Measurements from ENCODE around the gene EPSTI1. TPM values are rescaled to one million over a fixed set of nuclear protein-coding genes. Genes with fewer than 3 reads are reported as not detected.

EPSTI1 gene
- total and polyA plus RNA-seq, 2 donors = 7.7 to 9.6 TPM

- Histone ChIP-seq H3K4me1 (ENCODE audit: insufficient read depth) (no peaks in the 10 kb centered on the region), H3K4me3 (ENCODE audit: low read depth, low read length) (no peak overlapping the region), H3K36me3 (ENCODE audit: insufficient read depth) (no peaks in the 10 kb centered on the region), H3K27ac (ENCODE audit: low read depth) (no peak overlapping the region)
- no peak for DNase-seq (ENCODE audit: extremely low spot score)
- WGBS = 89% methylated on average over 3 of the region's 3 CpGs
Measured at GRCh38 chr13:42929886-42930535, 62.0 kb downstream of the EPSTI1 start.

DNA sequence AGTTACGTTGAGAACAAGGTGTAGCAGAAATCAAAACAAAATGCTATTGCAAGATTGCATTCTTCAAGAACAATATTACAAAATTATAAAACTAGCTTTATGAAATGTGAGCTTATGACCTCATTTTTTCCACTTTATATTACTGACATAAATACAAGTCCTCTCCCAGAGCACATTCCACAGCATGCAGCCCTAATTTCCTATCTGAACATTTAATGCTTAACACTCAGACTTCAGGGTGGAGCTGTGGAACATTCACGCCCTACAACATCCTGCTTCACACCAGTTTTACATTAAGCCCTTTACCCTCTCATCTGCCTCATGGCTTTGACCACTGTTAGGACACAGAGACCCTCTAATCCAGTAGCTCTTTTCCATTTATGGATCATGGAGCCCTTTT, 65.5 kb downstream of the EPSTI1 start:
- no peaks in the 10 kb centered on the region for H3K36me3 ChIP-seq (ENCODE audit: insufficient read depth)

DNA sequence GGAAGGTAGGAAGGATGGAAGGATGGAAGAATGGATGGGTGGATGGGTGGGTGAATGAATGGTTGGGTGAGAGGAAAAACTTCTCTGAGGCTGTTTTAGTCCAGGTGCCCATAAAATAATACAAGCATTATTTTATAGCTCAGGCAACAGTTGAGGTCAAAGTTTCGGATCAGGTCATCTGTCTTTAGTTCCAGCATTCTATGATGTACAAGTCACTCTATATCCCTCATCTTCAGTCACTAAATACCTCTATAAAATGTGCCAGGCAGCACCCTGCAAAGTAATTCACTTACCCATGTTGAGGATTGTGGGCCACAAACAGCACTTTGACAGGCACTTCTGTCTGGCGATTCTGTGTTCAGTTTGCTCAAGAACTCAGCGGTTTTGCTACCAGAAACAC, 66.0 kb downstream of the EPSTI1 start:
- DNase-seq (ENCODE audit: extremely low spot score) = no peak
- H3K4me3 ChIP-seq (ENCODE audit: low read depth, low read length) = no peak overlapping the region
- WGBS = 90% methylated on average over 3 of the region's 3 CpGs
- no peaks in the 10 kb centered on the region for H3K4me1 ChIP-seq (ENCODE audit: insufficient read depth)
- no peaks in the 10 kb centered on the region for H3K36me3 ChIP-seq (ENCODE audit: insufficient read depth)
- no peak overlapping the region for H3K27ac ChIP-seq (ENCODE audit: low read depth)

More for the DNA sequence above, 65.5 kb downstream of the EPSTI1 start:
- no peaks in the 10 kb centered on the region for H3K4me1 ChIP-seq (ENCODE audit: insufficient read depth)
- DNase-seq (ENCODE audit: extremely low spot score) = no peak
- WGBS = 88% methylated on average over 2 of the region's 2 CpGs
- H3K4me3 ChIP-seq (ENCODE audit: low read depth, low read length) = no peak overlapping the region
- no peak overlapping the region for H3K27ac ChIP-seq (ENCODE audit: low read depth)

DNA sequence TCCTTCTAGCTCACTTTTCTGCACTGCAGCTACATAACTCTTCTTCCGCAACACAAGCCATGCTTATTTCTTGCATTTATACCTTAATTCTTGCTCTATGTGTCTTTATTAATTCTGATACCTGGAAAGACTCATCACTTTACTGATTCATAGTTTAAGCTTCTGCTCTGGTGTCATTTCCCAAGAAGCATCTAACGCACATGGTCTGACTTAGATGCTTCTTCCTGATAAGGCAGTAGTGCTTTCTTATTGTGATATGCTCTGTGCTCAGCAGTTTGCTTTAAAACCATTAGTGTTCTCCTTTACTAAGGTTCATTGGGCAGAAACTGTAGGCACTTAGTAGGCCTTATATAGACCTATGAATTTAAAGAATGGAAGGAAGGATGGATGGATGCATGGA, 66.4 kb downstream of the EPSTI1 start:
- Histone ChIP-seq H3K4me3 (ENCODE audit: low read depth, low read length) (no peak overlapping the region), H3K4me1 (ENCODE audit: insufficient read depth) (no peaks in the 10 kb centered on the region), H3K36me3 (ENCODE audit: insufficient read depth) (no peaks in the 10 kb centered on the region), H3K27ac (ENCODE audit: low read depth) (no peak overlapping the region)
- no peak for DNase-seq (ENCODE audit: extremely low spot score)
- WGBS = 93% methylated on average over 2 of the region's 2 CpGs

DNA sequence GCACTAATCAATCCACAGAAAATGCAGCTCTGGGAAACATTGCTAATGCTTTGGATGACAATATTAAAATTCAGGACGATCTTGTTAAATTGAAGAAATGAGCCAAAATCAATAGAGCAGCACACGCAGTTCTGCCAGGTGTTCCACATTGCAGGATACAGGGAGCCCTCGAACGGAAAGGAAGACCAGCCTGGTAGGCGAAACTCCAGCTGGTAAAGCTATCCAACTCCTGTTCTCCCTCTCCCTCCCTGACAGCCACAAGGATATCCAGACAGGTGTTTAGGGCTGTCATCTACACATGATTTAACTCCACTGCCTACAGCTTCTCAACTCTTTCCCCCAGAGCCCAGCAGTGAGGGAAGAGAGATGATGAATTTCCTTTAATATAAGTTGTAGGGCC, 67.7 kb downstream of the EPSTI1 start:
- H3K4me1 ChIP-seq (ENCODE audit: insufficient read depth) = no peaks in the 10 kb centered on the region
- H3K4me3 ChIP-seq (ENCODE audit: low read depth, low read length) = no peak overlapping the region
- DNase-seq (ENCODE audit: extremely low spot score) = no peak
- no peak overlapping the region for H3K27ac ChIP-seq (ENCODE audit: low read depth)
- 92% methylated on average over 5 of the region's 5 CpGs for WGBS
- no peaks in the 10 kb centered on the region for H3K36me3 ChIP-seq (ENCODE audit: insufficient read depth)

GRCh38 chr13:42907745-42908144, 84.3 kb downstream of the EPSTI1 start:
- no peak for DNase-seq (ENCODE audit: extremely low spot score)
- Histone ChIP-seq H3K4me3 (ENCODE audit: low read depth, low read length) (no peak overlapping the region), H3K4me1 (ENCODE audit: insufficient read depth) (no peaks in the 10 kb centered on the region), H3K27ac (ENCODE audit: low read depth) (no peak overlapping the region), H3K36me3 (ENCODE audit: insufficient read depth) (no peaks in the 10 kb centered on the region)
- 93% methylated on average over 4 of the region's 4 CpGs for WGBS

- Histone ChIP-seq H3K36me3 (ENCODE audit: insufficient read depth) (no peaks in the 10 kb centered on the region), H3K4me3 (ENCODE audit: low read depth, low read length) (no peak overlapping the region), H3K4me1 (ENCODE audit: insufficient read depth) (no peaks in the 10 kb centered on the region), H3K27ac (ENCODE audit: low read depth) (no peak overlapping the region)
- WGBS = 89% methylated on average over 4 of the region's 4 CpGs
- no peak for DNase-seq (ENCODE audit: extremely low spot score)
Measured at GRCh38 chr13:42906257-42906656, 85.8 kb downstream of the EPSTI1 start.

DNA sequence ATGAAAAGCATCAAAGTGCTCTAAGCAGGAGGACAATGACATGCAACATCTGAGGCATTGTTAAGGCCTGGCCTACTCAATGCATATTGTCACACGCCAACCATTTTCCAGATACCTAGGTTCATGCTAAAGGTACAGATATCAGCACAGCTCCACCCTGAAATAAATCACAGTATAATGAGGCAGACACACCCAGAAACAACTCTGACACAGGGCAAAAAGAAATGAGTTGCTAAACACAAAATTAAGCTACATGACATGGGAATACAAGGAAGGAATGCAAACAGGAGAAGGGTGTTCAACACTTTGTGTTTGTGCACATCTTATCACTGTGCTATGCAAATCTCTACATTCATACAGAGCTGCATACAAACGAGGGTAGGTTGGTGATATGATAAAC, 86.5 kb downstream of the EPSTI1 start:
- Histone ChIP-seq H3K4me1 (ENCODE audit: insufficient read depth) (no peaks in the 10 kb centered on the region), H3K4me3 (ENCODE audit: low read depth, low read length) (no peak overlapping the region), H3K36me3 (ENCODE audit: insufficient read depth) (no peaks in the 10 kb centered on the region), H3K27ac (ENCODE audit: low read depth) (no peak overlapping the region)
- 77% methylated on average over 2 of the region's 2 CpGs for WGBS
- no peak for DNase-seq (ENCODE audit: extremely low spot score)

DNA sequence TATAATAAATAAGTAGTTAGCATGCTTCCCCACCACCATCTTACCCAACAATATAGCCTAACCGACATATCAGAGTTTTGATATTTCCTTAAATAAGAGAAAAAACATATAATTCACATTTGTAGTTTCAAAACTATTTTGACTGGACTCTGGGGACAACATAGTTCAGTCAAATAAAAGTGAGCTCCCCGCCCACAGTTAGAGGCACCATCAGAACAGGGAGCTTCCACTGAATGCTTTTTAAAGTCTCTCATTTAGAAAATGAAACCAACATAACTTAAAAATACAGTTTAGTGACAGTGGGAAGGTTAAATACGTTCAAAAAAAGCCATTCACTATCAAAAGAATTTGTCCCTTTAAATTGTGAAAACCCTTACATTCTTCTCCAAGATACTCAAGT, 92.8 kb downstream of the EPSTI1 start:
- DNase-seq (ENCODE audit: extremely low spot score) = no peak
- Histone ChIP-seq H3K36me3 (ENCODE audit: insufficient read depth) (no peaks in the 10 kb centered on the region), H3K27ac (ENCODE audit: low read depth) (no peak overlapping the region), H3K4me1 (ENCODE audit: insufficient read depth) (no peaks in the 10 kb centered on the region), H3K4me3 (ENCODE audit: low read depth, low read length) (no peak overlapping the region)
- 86% methylated on average over 3 of the region's 3 CpGs for WGBS

DNA sequence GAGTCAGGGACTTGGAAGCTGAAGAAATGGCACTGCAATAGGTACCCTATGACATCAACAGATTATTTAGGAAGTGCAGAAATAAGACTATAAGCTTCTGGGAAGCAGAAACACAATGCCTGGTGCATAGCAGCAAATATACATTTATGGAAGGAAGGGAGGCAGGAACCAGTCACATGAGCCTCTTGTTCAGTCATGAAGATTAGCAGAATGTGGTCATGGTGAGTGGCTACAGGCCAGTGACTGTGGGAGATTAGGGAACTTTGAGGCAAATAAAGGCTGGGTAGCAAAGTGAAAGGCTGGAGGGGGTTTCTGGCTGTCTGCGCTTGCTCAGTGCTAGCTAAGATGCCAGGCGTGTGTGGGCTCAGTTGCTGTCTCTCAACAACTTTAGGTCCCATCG, 96.3 kb downstream of the EPSTI1 start:
- DNase-seq (ENCODE audit: extremely low spot score) = no peak
- no peak overlapping the region for H3K4me3 ChIP-seq (ENCODE audit: low read depth, low read length)
- H3K36me3 ChIP-seq (ENCODE audit: insufficient read depth) = no peaks in the 10 kb centered on the region
- no peaks in the 10 kb centered on the region for H3K4me1 ChIP-seq (ENCODE audit: insufficient read depth)
- no peak overlapping the region for H3K27ac ChIP-seq (ENCODE audit: low read depth)
- WGBS = 98% methylated on average over 3 of the region's 3 CpGs

- WGBS = 14% methylated on average over 4 of the region's 4 CpGs
- Histone ChIP-seq H3K4me1 (ENCODE audit: insufficient read depth) (no peaks in the 10 kb centered on the region), H3K27ac (ENCODE audit: low read depth) (no peak overlapping the region), H3K4me3 (ENCODE audit: low read depth, low read length) (no peak overlapping the region), H3K36me3 (ENCODE audit: insufficient read depth) (no peaks in the 10 kb centered on the region)
- peak; percentile 62 for DNase-seq (ENCODE audit: extremely low spot score)
Measured at GRCh38 chr13:42894765-42895243, 97.2 kb downstream of the EPSTI1 start.

DNA sequence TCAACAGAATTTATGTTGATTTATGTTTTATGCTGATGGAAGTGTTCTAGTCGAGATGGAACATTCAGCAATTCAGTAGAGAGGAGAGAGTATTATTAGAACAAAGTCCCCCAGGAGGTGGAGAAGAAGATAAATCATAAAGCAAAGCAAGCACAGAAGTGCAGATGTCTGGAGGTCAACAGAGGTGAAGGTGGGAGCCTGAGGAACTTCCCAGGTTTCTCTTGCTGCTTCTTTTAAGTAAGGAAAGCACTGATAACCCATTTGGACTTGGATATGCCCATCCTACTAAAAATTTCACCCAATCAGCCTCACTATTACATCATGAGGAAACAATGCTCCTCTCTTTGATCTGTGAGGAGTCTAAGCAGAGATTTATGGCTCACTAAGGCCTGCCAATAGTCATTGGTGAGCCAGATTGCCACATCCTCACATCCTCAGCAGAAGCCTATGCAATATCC, 98.8 kb downstream of the EPSTI1 start:
- Histone ChIP-seq H3K4me3 (ENCODE audit: low read depth, low read length) (no peak overlapping the region), H3K27ac (ENCODE audit: low read depth) (no peak overlapping the region), H3K36me3 (ENCODE audit: insufficient read depth) (no peaks in the 10 kb centered on the region), H3K4me1 (ENCODE audit: insufficient read depth) (no peaks in the 10 kb centered on the region)
- no peak for DNase-seq (ENCODE audit: extremely low spot score)
- WGBS = 25% methylated on average over 1 of the region's 1 CpG

DNA sequence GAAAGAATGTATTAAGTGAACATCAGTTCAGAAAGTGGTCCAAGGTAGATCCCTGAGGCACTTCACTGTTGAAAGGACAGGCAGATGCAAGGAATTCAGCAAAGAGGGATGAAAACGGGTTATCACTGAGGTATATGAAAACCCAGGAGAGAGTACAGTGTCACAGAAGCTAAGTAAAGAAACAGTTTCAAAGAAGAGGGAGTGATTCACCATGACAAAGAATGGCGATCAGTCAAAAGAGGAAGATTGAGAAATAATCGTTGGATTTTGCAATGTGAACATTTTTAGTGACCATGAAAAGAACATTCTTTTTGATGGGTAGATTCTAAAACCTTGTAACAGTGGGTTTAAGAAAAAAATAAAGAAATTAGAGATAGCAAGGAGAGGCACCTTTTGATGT, 99.3 kb downstream of the EPSTI1 start:
- no peaks in the 10 kb centered on the region for H3K36me3 ChIP-seq (ENCODE audit: insufficient read depth)
- H3K27ac ChIP-seq (ENCODE audit: low read depth) = no peak overlapping the region
- no peak for DNase-seq (ENCODE audit: extremely low spot score)
- H3K4me3 ChIP-seq (ENCODE audit: low read depth, low read length) = no peak overlapping the region
- 90% methylated on average over 3 of the region's 3 CpGs for WGBS
- H3K4me1 ChIP-seq (ENCODE audit: insufficient read depth) = no peaks in the 10 kb centered on the region

DNA sequence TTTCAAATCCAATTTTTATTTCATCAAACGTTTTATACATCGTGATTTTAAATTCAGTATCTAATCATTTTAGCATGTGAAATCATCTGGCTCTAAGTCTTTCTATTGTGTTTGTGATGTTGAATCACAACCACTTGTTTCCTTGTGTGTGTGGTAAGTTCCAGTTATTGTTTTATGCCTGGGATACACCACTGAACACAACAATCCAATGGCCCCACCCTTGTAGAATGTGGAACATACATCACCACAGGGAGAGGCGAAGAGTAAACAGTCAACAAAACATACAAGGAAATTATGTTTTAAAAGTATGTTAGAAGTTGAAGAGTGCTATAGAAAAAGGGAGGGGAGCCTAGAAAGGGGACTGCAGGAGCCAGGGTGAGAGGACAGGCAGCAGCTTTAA, 100.5 kb downstream of the EPSTI1 start:
- H3K36me3 ChIP-seq (ENCODE audit: insufficient read depth) = no peaks in the 10 kb centered on the region
- no peaks in the 10 kb centered on the region for H3K4me1 ChIP-seq (ENCODE audit: insufficient read depth)
- WGBS = 90% methylated on average over 3 of the region's 3 CpGs
- DNase-seq (ENCODE audit: extremely low spot score) = no peak
- H3K27ac ChIP-seq (ENCODE audit: low read depth) = no peak overlapping the region
- no peak overlapping the region for H3K4me3 ChIP-seq (ENCODE audit: low read depth, low read length)

GRCh38 chr13:42885325-42885724, 106.7 kb downstream of the EPSTI1 start:
- Histone ChIP-seq H3K4me1 (ENCODE audit: insufficient read depth) (no peaks in the 10 kb centered on the region), H3K36me3 (ENCODE audit: insufficient read depth) (no peaks in the 10 kb centered on the region), H3K27ac (ENCODE audit: low read depth) (no peak overlapping the region), H3K4me3 (ENCODE audit: low read depth, low read length) (no peak overlapping the region)
- no peak for DNase-seq (ENCODE audit: extremely low spot score)
- WGBS = 85% methylated on average over 8 of the region's 8 CpGs
